GM20431 (cell line): Measurements from ENCODE around the gene ZBTB39.
"Not testable (repeated sequence)": the region's sequence is repeated elsewhere in the genome, so short reads cannot be mapped to it uniquely, and the experiment has no call there.

Experiments
- in situ Hi-C: fragments of 300-500 bp; cut with MseI, MboI; formaldehyde crosslinking; loops from one replicate; pipeline ENCODE4 v1.15.0; 2020; ENCODE audit warnings: low sequenced_read_pairs; ENCODE audit not compliant: unreplicated experiment

The ZBTB39 gene

GRCh38 chr12:56987551-56988053 is 18.7 kb downstream of the ZBTB39 start:
- in situ Hi-C loops: no loop called here

GRCh38 chr12:56987011-56987410 is 19.3 kb downstream of the ZBTB39 start:
- in situ Hi-C loops: no loop called here

- in situ Hi-C loops: not testable (repeated sequence)
Measured at GRCh38 chr12:56985714-56986113, 20.6 kb downstream of the ZBTB39 start.

GRCh38 chr12:56983386-56983785 is 23.0 kb downstream of the ZBTB39 start:
- in situ Hi-C loops: no loop called here

GRCh38 chr12:56982578-56983236 is 23.6 kb downstream of the ZBTB39 start:
- in situ Hi-C loops: not testable (repeated sequence)

- in situ Hi-C loops: no loop called here
Measured at GRCh38 chr12:56980941-56981530, 25.3 kb downstream of the ZBTB39 start.

GRCh38 chr12:56980268-56980667 is 26.1 kb downstream of the ZBTB39 start:
- in situ Hi-C loops: no loop called here

GRCh38 chr12:56979628-56980027 is 26.7 kb downstream of the ZBTB39 start:
- in situ Hi-C loops: no loop called here

GRCh38 chr12:56978397-56979138 is 27.8 kb downstream of the ZBTB39 start:
- in situ Hi-C loops: no loop called here

GRCh38 chr12:56977361-56977760 is 29.0 kb downstream of the ZBTB39 start:
- in situ Hi-C loops: not testable (repeated sequence)

- in situ Hi-C loops: not testable (repeated sequence)
Measured at GRCh38 chr12:56974224-56974623, 32.1 kb downstream of the ZBTB39 start.

GRCh38 chr12:56968910-56969309 is 37.4 kb downstream of the ZBTB39 start:
- in situ Hi-C loops: not testable (repeated sequence)

- in situ Hi-C loops: not testable (repeated sequence)
Measured at GRCh38 chr12:56965997-56966642, 40.2 kb downstream of the ZBTB39 start.

GRCh38 chr12:56965124-56965523 is 41.2 kb downstream of the ZBTB39 start:
- in situ Hi-C loops: not testable (repeated sequence)

- in situ Hi-C loops: not testable (repeated sequence)
Measured at GRCh38 chr12:56963557-56963956, 42.8 kb downstream of the ZBTB39 start.

- in situ Hi-C loops: not testable (repeated sequence)
Measured at GRCh38 chr12:56962247-56962646, 44.1 kb downstream of the ZBTB39 start.

GRCh38 chr12:56958422-56958821 is 47.9 kb downstream of the ZBTB39 start:
- in situ Hi-C loops: no loop called here

GRCh38 chr12:56957229-56958052 is 48.9 kb downstream of the ZBTB39 start, which contains the start of gene RDH16:
Gene RDH16 (minus strand): TSS chr12:56957608. CDS start chr12:56957462, 146 bp downstream.
- in situ Hi-C loops: no loop called here

GRCh38 chr12:56955631-56956256 is 50.6 kb downstream of the ZBTB39 start:
- in situ Hi-C loops: no loop called here
